Neural progenitor cell (in vitro differentiated cells): ENCODE data around the gene HK1. TPM values are rescaled to one million over a fixed set of nuclear protein-coding genes. Genes with fewer than 3 reads are reported as not detected.

ENCODE experiments used
- DNase-seq: peaks from one replicate; pipeline ENCODE4 v3.0.0-alpha.2; 2016; ENCODE audit warnings: low spot score
- H2AFZ ChIP-seq: fragments of 200-600 bp; sonication (generic); replicated peaks from 2 replicates; pipeline ENCODE4 v1.6.1; 2016; ENCODE audit warnings: antibody characterized with exemption
- H3F3A ChIP-seq: fragments of 200-600 bp; sonication (generic); 2 replicates; pipeline ENCODE4 v1.6.1; 2016; ENCODE audit warnings: antibody characterized with exemption, low read depth
- H3K27ac ChIP-seq: fragments of 200-600 bp; sonication (generic); 2 replicates; pipeline ENCODE4 v1.5.1; 2016; ENCODE audit warnings: mild to moderate bottlenecking
- H3K27me3 ChIP-seq: fragments of 200-600 bp; sonication (generic); 2 replicates; pipeline ENCODE4 v1.6.1; 2016; ENCODE audit warnings: mild to moderate bottlenecking, moderate library complexity
- H3K36me3 ChIP-seq: fragments of 200-600 bp; sonication (generic); 2 replicates; pipeline ENCODE4 v1.5.1; 2016
- H3K4me1 ChIP-seq: fragments of 200-600 bp; sonication (generic); 2 replicates; pipeline ENCODE4 v1.6.1; 2016; ENCODE audit warnings: mixed run types
- H3K4me2 ChIP-seq: fragments of 200-600 bp; sonication (generic); 2 replicates; pipeline ENCODE4 v1.6.1; 2016
- H3K4me3 ChIP-seq: fragments of 200-600 bp; sonication (generic); 2 replicates; pipeline ENCODE4 v1.5.1; 2016
- H3K79me2 ChIP-seq: fragments of 200-600 bp; sonication (generic); 2 replicates; pipeline ENCODE4 v1.6.1; 2016; ENCODE audit warnings: low read depth
- H3K9ac ChIP-seq: fragments of 200-600 bp; sonication (generic); 2 replicates; pipeline ENCODE4 v1.6.1; 2016
- H3K9me3 ChIP-seq: fragments of 200-600 bp; sonication (generic); 2 replicates; pipeline ENCODE4 v1.5.1; 2016; ENCODE audit warnings: low read depth
- H4K20me1 ChIP-seq: fragments of 200-600 bp; sonication (generic); 2 replicates; pipeline ENCODE4 v1.6.1; 2016; ENCODE audit warnings: low read depth
- H3K27ac Mint-ChIP-seq: 3 replicates; pipeline ENCODE4 v1.8.0; 2021; ENCODE audit warnings: mixed read lengths
- H3K27me3 Mint-ChIP-seq: 2 replicates; pipeline ENCODE4 v1.8.0; 2022; ENCODE audit warnings: low read depth, mild to moderate bottlenecking, inconsistent platforms, moderate library complexity, mixed read lengths; ENCODE audit not compliant: insufficient read depth
- H3K36me3 Mint-ChIP-seq: 3 replicates; pipeline ENCODE4 v1.8.0; 2021; ENCODE audit warnings: mixed read lengths
- H3K4me1 Mint-ChIP-seq: 3 replicates; pipeline ENCODE4 v1.8.0; 2021; ENCODE audit warnings: mixed read lengths
- H3K4me3 Mint-ChIP-seq: 3 replicates; pipeline ENCODE4 v1.8.0; 2021; ENCODE audit warnings: mild to moderate bottlenecking, moderate library complexity, mixed read lengths
- H3K9me3 Mint-ChIP-seq: 3 replicates; pipeline ENCODE4 v1.8.0; 2020; ENCODE audit warnings: mixed read lengths
- CTCF ChIP-seq: fragments of 200-600 bp; sonication (generic); IDR thresholded peaks from 2 replicates; pipeline ENCODE4 v1.5.1; 2017; ENCODE audit warnings: antibody characterized with exemption, mild to moderate bottlenecking
- EZH2 ChIP-seq: fragments of 200-600 bp; sonication (generic); IDR thresholded peaks from 2 replicates; pipeline ENCODE4 v1.6.1; 2017; ENCODE audit warnings: antibody characterized with exemption, mild to moderate bottlenecking, moderate library complexity
- EZH2phosphoT487 ChIP-seq: fragments of 200-600 bp; sonication (generic); IDR thresholded peaks from 2 replicates; pipeline ENCODE4 v1.6.1; 2017; ENCODE audit warnings: antibody characterized with exemption
- total RNA-seq: library from RNA; depleted of rRNA; stranded (reverse); fragments of >200 nt; gene quantifications from 2 replicates; pipeline ENCODE4 v1.2.3, GENCODE V29; 2015; ENCODE audit warnings: low replicate concordance

Gene HK1
- total RNA-seq, 1 donor from 2014 or later, result 30.1 TPM

GRCh38 chr10:69425041-69425440 lies 146.7 kb downstream of the HK1 start:
- Histone ChIP-seq H4K20me1 (no peaks in the 10 kb centered on the region), H3K27me3 (no peaks in the 10 kb centered on the region), H3K4me2 (no peak overlapping the region), H3K9ac (no peak overlapping the region), H3K27ac (no peak overlapping the region), H3K4me3 (no peak overlapping the region), H3F3A (no peaks in the 10 kb centered on the region), H2AFZ (no peak overlapping the region), H3K36me3 (no peaks in the 10 kb centered on the region), H3K4me1 (no peaks in the 10 kb centered on the region), H3K9me3 (no peaks in the 10 kb centered on the region), H3K79me2 (no peaks in the 10 kb centered on the region)
- DNase-seq, result no peak
- Mint-ChIP-seq H3K27ac (no peak overlapping the region), H3K27me3 (peaks cover 9% of the 10 kb centered on the region), H3K4me1 (peaks cover 6% of the 10 kb centered on the region), H3K4me3 (no peak overlapping the region), H3K9me3 (no peaks in the 10 kb centered on the region), H3K36me3 (no peaks in the 10 kb centered on the region)
- no peak for TF ChIP-seq EZH2phosphoT487
- TF ChIP-seq CTCF, result no peak
- TF ChIP-seq EZH2, result no peak

GRCh38 chr10:69425511-69426298 lies 147.4 kb downstream of the HK1 start:
- TF ChIP-seq EZH2phosphoT487 (no peak), CTCF (no peak), EZH2 (no peak)
- no peaks in the 10 kb centered on the region for H3F3A ChIP-seq
- no peaks in the 10 kb centered on the region for H3K4me1 ChIP-seq
- Mint-ChIP-seq H3K4me3 (no peak overlapping the region), H3K27ac (no peak overlapping the region), H3K27me3 (peaks cover 8% of the 10 kb centered on the region), H3K4me1 (peaks cover 6% of the 10 kb centered on the region), H3K36me3 (no peaks in the 10 kb centered on the region), H3K9me3 (no peaks in the 10 kb centered on the region)
- H3K36me3 ChIP-seq, result no peaks in the 10 kb centered on the region
- H3K9me3 ChIP-seq, result no peaks in the 10 kb centered on the region
- no peak overlapping the region for H2AFZ ChIP-seq
- H3K27me3 ChIP-seq, result no peaks in the 10 kb centered on the region
- H3K79me2 ChIP-seq, result no peaks in the 10 kb centered on the region
- H3K4me3 ChIP-seq, result no peak overlapping the region
- no peak overlapping the region for H3K4me2 ChIP-seq
- no peak overlapping the region for H3K27ac ChIP-seq
- no peak overlapping the region for H3K9ac ChIP-seq
- no peaks in the 10 kb centered on the region for H4K20me1 ChIP-seq
- DNase-seq, result no peak

DNA sequence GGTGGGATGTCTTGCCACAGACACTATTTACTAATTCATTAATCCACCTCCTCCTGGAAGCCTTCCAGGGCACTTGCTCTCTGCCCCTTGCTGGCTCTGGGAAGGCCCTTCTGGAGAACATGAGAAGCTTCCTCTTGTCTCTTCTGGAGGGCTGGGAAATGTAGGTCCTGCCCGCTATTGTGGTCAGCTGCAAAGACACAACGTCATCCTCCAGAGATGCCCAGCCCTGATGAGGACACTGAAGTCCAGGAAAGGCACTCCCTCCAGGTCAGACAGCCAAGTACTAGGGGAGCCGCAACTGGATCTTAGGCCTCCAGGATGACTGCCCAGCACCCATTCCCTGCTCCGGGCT lies 148.1 kb downstream of the HK1 start:
- TF ChIP-seq EZH2 (no peak), EZH2phosphoT487 (no peak), CTCF (no peak)
- H3F3A ChIP-seq, result no peaks in the 10 kb centered on the region
- no peak overlapping the region for H2AFZ ChIP-seq
- no peak overlapping the region for H3K4me2 ChIP-seq
- Mint-ChIP-seq H3K4me3 (no peak overlapping the region), H3K4me1 (peaks cover 6% of the 10 kb centered on the region), H3K27me3 (peaks cover 7% of the 10 kb centered on the region), H3K27ac (no peak overlapping the region), H3K36me3 (no peaks in the 10 kb centered on the region), H3K9me3 (no peaks in the 10 kb centered on the region)
- no peak for DNase-seq
- no peaks in the 10 kb centered on the region for H4K20me1 ChIP-seq
- no peaks in the 10 kb centered on the region for H3K79me2 ChIP-seq
- H3K27me3 ChIP-seq, result no peaks in the 10 kb centered on the region
- H3K4me1 ChIP-seq, result no peaks in the 10 kb centered on the region
- no peak overlapping the region for H3K27ac ChIP-seq
- H3K36me3 ChIP-seq, result no peaks in the 10 kb centered on the region
- H3K9me3 ChIP-seq, result no peaks in the 10 kb centered on the region
- H3K9ac ChIP-seq, result no peak overlapping the region
- H3K4me3 ChIP-seq, result no peak overlapping the region
